Mucosa of descending colon (tissue), 3 donors: ENCODE results near the gene NF1. TPM values are rescaled to one million over a fixed set of nuclear protein-coding genes. Genes with fewer than 3 reads are reported as not detected.

ENCODE experiments used
- ATAC-seq: fragments of 200-7000 bp; cut with Tn5 transposase; one replicate; pipeline ENCODE4 v1.9.1; 2020; ENCODE audit warnings: mild to moderate bottlenecking, moderate library complexity
- DNase-seq, 3 donors: peaks; one replicate each; pipeline ENCODE4 v3.0.0-alpha.2; 2020
- H3K36me3 ChIP-seq: fragments of 200-600 bp; one replicate; pipeline ENCODE4 v1.8.0; 2021; ENCODE audit warnings: low read depth, mild to moderate bottlenecking
- H3K4me1 ChIP-seq: fragments of 200-600 bp; one replicate; pipeline ENCODE4 v1.8.0; 2021; ENCODE audit warnings: low read depth, mild to moderate bottlenecking
- H3K4me3 ChIP-seq: fragments of 200-600 bp; one replicate; pipeline ENCODE4 v1.8.0; 2021; ENCODE audit warnings: mild to moderate bottlenecking
- H3K9me3 ChIP-seq: fragments of 200-600 bp; one replicate; pipeline ENCODE4 v1.8.0; 2021; ENCODE audit warnings: mild to moderate bottlenecking
- CTCF ChIP-seq: fragments of 200-600 bp; IDR thresholded peaks from one replicate; pipeline ENCODE4 v1.8.0; 2022; ENCODE audit warnings: antibody characterized with exemption, mild to moderate bottlenecking
- intact Hi-C, 2 donors: fragments of 100-400 bp; cut with DNase I in 1 of 2; cut with micrococcal nuclease in 1 of 2; formaldehyde crosslinking; loops; one replicate each; pipeline versions ENCODE4 v1.11.0 to v1.11.1; 2022; cut with DNase I, micrococcal nuclease
- total RNA-seq, 3 donors: library from RNA; stranded (reverse); fragmentation: NEBNext Ultra II Directional in 2 of 3; extraction: Animal tissue kit (Norgen Biotek cat#: 25700) in 2 of 3; gene quantifications; one replicate each; pipeline versions ENCODE4 v1.2.1 to v1.2.4, GENCODE V29; 2021 to 2023
- donor health status: DM: no; HTN: no; CAD: no; lungs with moderate emphysema.
- donor health status: DM: no; HTN: no; CAD: no.
- donor health status: DM: no; HTN: yes; CAD: no.

The NF1 gene
- total RNA-seq, 3 donors from 2014 or later, result 51.9 to 67.6 (median 52.4) TPM

GRCh38 chr17:31412511-31412910 is 317.7 kb downstream of the NF1 start:
- no peaks in the 10 kb centered on the region for H3K4me1 ChIP-seq
- no peak overlapping the region for H3K4me3 ChIP-seq
- no peak for TF ChIP-seq CTCF
- no peaks in the 10 kb centered on the region for H3K36me3 ChIP-seq
- H3K9me3 ChIP-seq, result no peaks in the 10 kb centered on the region
- DNase-seq (peak in 1 of 3 donors; percentile 20), ATAC-seq (no peak)
- intact Hi-C loops, result no loop called here

DNA sequence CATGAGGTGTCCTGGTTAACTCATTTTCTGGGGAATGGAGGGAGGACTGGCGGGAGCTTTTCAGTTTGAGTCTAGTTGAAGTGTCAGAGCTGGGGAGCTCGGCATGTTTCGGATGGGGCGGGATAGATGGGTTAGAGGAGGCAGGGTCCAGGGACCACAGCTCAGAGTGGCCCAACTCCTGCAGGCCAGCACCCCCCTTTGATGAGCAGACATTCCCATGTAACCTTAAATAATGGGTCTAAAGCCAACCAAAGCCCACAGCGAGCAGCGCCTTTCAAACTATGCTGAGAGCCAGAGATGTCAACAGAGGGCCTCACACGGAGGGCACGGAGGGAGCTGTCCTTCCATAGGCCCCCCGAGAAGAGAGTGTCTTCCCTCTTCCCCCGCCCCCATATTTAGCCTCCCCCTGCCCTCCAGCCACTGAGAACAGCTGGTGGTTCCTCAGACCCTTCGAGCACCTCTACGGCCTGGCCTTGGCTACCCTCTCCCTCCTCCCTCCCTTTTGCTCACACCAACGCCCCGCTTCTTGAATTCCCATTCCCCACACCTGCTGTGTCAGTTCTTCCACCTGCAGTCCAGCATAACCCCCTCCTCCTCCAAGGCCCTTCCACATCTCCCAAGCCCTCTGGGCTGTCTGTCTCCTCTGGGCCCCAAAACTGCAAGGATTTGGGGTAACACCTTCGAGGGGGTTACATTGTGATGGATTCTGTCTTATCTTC is 318.5 kb downstream of the NF1 start:
- peak in 1 of 3 donors; percentile 15 for DNase-seq
- intact Hi-C loops, result no loop called here
- Histone ChIP-seq H3K9me3 (no peaks in the 10 kb centered on the region), H3K4me1 (no peaks in the 10 kb centered on the region), H3K36me3 (no peaks in the 10 kb centered on the region), H3K4me3 (no peak overlapping the region)
- TF ChIP-seq CTCF, result no peak
- ATAC-seq, result no peak

DNA sequence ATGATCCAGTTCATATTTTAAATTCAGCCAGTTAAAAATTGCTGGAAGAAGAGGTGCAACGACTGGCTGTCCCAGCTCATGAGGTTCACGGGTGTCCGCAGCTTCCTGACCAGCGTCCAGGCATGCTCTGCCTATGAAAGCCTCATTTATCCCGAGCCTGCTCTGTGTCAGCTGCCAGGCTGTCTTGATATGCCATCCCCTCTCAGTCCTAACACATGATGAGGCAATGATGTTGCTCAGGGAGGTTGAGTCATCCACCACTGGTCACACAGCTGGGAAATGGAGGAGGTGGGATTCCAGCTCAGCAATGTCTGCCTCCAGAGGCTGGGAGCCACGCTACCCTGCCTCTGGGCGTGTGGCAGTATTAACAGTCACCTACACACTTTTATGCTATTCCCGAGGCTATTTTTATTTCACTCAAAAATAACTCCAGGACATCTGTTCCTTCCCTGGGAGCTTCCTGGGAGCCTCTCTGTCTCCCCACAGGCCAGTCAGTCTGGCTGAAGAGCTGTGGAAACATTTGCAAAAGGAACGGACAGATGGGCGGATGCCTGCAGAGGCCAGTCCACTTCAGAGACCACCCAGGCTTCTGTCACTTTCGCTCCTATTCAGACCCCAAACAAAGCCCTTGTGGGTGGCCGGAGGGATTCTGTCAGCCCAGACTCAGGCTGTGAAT is 319.2 kb downstream of the NF1 start:
- DNase-seq, result peak in 1 of 3 donors; percentile 0
- intact Hi-C loops, result no loop called here
- H3K36me3 ChIP-seq, result no peaks in the 10 kb centered on the region
- TF ChIP-seq CTCF, result no peak
- ATAC-seq, result no peak
- no peaks in the 10 kb centered on the region for H3K4me1 ChIP-seq
- no peak overlapping the region for H3K4me3 ChIP-seq
- H3K9me3 ChIP-seq, result no peaks in the 10 kb centered on the region

DNA sequence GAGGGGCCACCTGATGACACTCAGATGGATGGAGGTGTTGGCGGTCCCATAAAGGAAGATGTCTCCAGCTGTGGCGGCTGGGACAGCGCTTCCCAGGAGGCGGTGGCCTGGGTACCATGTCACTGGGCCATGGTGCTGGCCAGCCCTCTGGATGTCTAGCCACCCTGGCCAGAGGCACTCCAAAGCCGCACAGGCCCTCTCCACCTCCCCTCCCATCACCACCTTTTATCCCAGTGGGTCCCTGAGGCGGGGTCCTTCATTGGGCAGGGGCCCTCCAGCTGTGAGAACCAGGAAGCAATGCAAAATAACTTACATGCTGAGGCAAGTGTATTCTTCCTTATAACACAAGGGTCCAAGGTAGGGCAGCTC is 319.8 kb downstream of the NF1 start:
- Histone ChIP-seq H3K36me3 (no peaks in the 10 kb centered on the region), H3K4me1 (no peaks in the 10 kb centered on the region), H3K9me3 (no peaks in the 10 kb centered on the region), H3K4me3 (no peak overlapping the region)
- intact Hi-C loops, result no loop called here
- DNase-seq (peak in 1 of 3 donors; percentile 18), ATAC-seq (no peak)
- TF ChIP-seq CTCF, result no peak

DNA sequence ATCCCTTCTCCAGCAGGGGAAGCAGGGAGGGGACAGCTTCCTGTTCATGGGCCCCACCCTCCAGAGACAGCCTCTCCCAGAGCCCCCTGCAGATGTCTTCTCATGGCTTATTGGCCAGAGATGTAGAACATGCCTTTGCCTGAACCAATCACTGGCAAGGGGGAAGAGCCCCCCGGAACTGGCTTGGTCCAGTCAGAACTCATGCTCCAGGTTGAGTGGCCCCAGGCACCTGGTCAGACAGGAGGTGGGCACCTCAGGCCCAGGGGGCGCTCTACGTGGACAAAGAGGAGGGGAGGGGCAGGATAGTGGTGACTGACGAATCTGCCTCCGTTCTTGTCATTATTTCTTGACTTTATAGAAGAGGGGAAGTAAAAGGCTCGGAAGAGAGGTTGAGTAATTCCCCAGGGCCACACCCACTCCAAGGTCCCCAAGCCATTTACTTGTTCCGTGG is 320.3 kb downstream of the NF1 start:
- DNase-seq (peak in 1 of 3 donors; percentile 19), ATAC-seq (peak; percentile 69)
- no peak for TF ChIP-seq CTCF
- no peaks in the 10 kb centered on the region for H3K36me3 ChIP-seq
- intact Hi-C loops, result no loop called here
- no peaks in the 10 kb centered on the region for H3K9me3 ChIP-seq
- no peaks in the 10 kb centered on the region for H3K4me1 ChIP-seq
- no peak overlapping the region for H3K4me3 ChIP-seq
